Measurements from ENCODE around the gene IFNLR1. TPM values are rescaled to one million over a fixed set of nuclear protein-coding genes. Genes with fewer than 3 reads are reported as not detected.

IFNLR1 gene
- total and polyA plus RNA-seq, 12 donors, result 0.51 to 3.7 (median 2.4) TPM

DNA sequence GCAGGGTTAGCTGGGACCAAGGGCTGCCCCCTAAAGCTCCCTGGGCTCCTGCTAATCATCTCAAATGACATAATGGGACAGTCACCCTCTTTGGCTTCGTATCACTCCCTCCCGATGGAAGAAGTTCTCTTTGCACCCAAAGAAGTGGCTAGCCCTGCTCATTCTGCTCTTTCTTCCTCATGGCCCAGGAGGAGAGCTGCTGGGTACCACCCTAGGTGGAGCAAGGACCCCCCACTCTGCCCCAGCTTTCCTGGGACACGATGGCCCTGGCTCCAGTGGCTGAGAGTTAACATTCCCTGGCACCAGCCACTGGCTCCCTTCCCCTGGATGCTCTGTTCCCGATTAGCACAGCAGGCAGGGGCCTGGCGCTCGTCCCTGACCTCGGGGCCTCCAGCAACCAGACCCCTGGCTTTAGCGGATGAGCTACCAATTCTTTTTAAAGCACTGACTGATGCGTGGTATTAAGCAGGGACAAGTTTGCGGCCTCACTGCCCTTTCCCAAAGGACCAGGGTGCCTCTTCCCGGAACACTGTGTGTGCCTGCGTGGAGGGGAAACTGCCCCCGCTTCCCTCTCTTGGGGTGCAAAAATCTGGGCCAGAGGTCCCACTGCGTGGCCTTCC is 76.3 kb downstream of the IFNLR1 start:
- 36 to 44% methylated on average over 14 of the region's 14 CpGs for WGBS, 2 donors
- H3K36me3 ChIP-seq, result peaks cover 0 to 24% (median 0%) of the 10 kb centered on the region in 9 donors
- TF ChIP-seq, protein P1, sequence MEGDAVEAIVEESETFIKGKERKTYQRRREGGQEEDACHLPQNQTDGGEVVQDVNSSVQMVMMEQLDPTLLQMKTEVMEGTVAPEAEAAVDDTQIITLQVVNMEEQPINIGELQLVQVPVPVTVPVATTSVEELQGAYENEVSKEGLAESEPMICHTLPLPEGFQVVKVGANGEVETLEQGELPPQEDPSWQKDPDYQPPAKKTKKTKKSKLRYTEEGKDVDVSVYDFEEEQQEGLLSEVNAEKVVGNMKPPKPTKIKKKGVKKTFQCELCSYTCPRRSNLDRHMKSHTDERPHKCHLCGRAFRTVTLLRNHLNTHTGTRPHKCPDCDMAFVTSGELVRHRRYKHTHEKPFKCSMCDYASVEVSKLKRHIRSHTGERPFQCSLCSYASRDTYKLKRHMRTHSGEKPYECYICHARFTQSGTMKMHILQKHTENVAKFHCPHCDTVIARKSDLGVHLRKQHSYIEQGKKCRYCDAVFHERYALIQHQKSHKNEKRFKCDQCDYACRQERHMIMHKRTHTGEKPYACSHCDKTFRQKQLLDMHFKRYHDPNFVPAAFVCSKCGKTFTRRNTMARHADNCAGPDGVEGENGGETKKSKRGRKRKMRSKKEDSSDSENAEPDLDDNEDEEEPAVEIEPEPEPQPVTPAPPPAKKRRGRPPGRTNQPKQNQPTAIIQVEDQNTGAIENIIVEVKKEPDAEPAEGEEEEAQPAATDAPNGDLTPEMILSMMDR (IDR thresholded peaks at IDR 0.05), result no peak
- peaks cover 0 to 24% (median 5%) of the 10 kb centered on the region in 7 donors for H3K27me3 ChIP-seq
- DNase-seq (peak; percentile 77 to 81), ATAC-seq (peak; percentile 62 to 82 (median 75))
- H3K9me3 ChIP-seq, result no peaks in the 10 kb centered on the region
- peak overlapping the region; percentile 87 to 97 (median 94) for H3K27ac ChIP-seq
- intact Hi-C loops (cut with DNase I), result loop anchor here in 3 of 10 donors (2.0 to 5.0 kb wide), 2 partner anchors 38 to 40 kb away; no protein-coding TSS in a partner anchor
- H3K4me3 ChIP-seq, result peak overlapping the region; percentile 14 to 59 (median 52)
- H3K4me1 ChIP-seq, result peaks cover 5 to 42% (median 23%) of the 10 kb centered on the region in 9 donors

DNA sequence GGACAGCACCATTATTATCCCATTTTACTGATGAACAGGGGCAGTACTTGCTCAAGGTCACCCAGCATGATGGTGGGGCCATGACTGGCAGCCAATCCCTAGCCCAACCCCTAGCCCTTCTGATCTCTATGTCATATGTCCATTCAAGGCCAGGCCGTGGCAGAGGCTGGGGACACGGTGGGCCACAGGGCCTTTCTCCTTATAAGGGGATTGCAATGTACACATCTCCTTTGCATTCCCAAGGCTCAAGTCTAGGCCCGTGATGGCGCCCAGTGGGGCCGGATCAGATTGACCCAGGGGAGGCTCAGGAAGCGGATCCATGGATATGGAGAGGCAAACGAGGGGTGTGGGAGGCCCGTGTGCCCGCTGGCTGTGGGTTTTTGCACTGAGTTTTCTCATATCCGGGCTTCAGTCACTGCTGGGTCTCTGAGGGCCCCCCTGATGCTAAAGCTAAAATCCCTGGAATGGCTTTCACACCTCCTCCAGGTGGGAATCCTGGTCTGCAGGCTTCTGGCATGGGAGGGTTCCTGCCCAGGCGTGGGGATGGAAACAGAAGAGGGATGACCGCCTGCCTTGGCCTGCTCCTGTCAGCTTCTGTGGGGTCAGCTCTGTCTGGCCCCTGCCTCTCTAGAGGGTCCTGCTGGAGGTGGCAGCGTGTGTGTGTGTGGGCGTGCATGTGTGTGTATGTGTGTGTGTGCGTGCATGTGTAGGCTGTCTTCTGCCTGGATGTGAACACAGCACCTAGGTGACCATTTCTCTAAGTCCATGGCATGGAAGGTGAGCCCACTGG is 77.2 kb downstream of the IFNLR1 start:
- TF ChIP-seq, protein P1 (IDR thresholded peaks at IDR 0.05), result no peak
- peaks cover 0 to 24% (median 5%) of the 10 kb centered on the region in 7 donors for H3K27me3 ChIP-seq
- no peak for DNase-seq
- peak overlapping the region; percentile 14 to 59 (median 52) for H3K4me3 ChIP-seq
- 68 to 70% methylated on average over 15 of the region's 15 CpGs for whole genome bisulfite sequencing, 2 donors
- H3K4me1 ChIP-seq, result peaks cover 5 to 45% (median 23%) of the 10 kb centered on the region in 9 donors
- ATAC-seq, result peak in 1 of 8 donors; percentile 1
- intact Hi-C loops (cut with DNase I), result loop anchor here in 4 of 10 donors (2.0 to 5.0 kb wide), 2 partner anchors 38 to 39 kb away; no protein-coding TSS in a partner anchor
- H3K9me3 ChIP-seq, result no peaks in the 10 kb centered on the region
- peaks cover 0 to 27% (median 0%) of the 10 kb centered on the region in 9 donors for H3K36me3 ChIP-seq
- peak overlapping the region; percentile 87 to 97 (median 94) for H3K27ac ChIP-seq

DNA sequence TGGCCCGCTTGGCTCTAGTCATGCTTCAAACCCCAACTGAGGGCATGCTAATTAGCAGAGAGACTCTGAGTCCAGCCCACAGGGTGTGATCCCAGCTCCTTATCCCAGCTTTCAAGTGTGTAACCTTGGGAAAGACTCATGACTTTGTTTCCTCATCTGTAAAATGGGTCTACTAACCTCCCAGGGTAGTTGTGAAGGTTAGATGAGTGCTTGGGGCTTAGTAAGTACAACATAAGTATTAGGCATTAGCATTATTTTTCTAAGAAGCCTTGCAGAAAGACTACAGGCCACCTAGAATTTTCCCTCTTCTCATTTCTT is 78.0 kb downstream of the IFNLR1 start:
- ATAC-seq, result no peak
- TF ChIP-seq, protein P1 (IDR thresholded peaks at IDR 0.05), result no peak
- DNase-seq, result no peak
- Histone ChIP-seq H3K27me3 (peaks cover 0 to 22% (median 3%) of the 10 kb centered on the region in 7 donors), H3K36me3 (peaks cover 0 to 34% (median 0%) of the 10 kb centered on the region in 9 donors), H3K27ac (peak overlapping the region; percentile 66 to 97 (median 94)), H3K4me1 (peaks cover 5 to 45% (median 23%) of the 10 kb centered on the region in 9 donors), H3K4me3 (peak overlapping the region in 8 of 10 donors; percentile 4 to 59 (median 54)), H3K9me3 (no peaks in the 10 kb centered on the region)
- intact Hi-C loops (cut with DNase I), result loop anchor here in 1 of 10 donors (5.0 kb wide), 1 partner anchor 37 kb away; no protein-coding TSS in a partner anchor
- WGBS, 2 donors, result 39 to 69% methylated on average over 1 of the region's 1 CpG
